SK-N-MC (cell line): ENCODE measurements around the gene NIPAL4.

Source experiments
- DNase-seq: peaks from one replicate; pipeline ENCODE4 v3.0.0-alpha.2; 2011; ENCODE audit warnings: low read depth, low spot score
- H3K27ac ChIP-seq: fragments of 200-600 bp; sonication (generic); 2 replicates; pipeline ENCODE4 v1.5.1; 2016; ENCODE audit warnings: mixed run types
- H3K36me3 ChIP-seq: fragments of 200-600 bp; sonication (generic); 2 replicates; pipeline ENCODE4 v1.6.1; 2017; ENCODE audit warnings: antibody characterized with exemption, low read length, mixed read lengths; ENCODE audit not compliant: insufficient read depth
- H3K4me3 ChIP-seq: fragments of 200-600 bp; sonication (generic); 2 replicates; pipeline ENCODE4 v1.5.1; 2016
- H3K9ac ChIP-seq: fragments of 200-600 bp; sonication (generic); 2 replicates; pipeline ENCODE4 v1.8.0; 2017; ENCODE audit warnings: mixed run types, mixed read lengths; ENCODE audit not compliant: insufficient read length
- H3K9me3 ChIP-seq: fragments of 200-600 bp; sonication (generic); 2 replicates; pipeline ENCODE4 v1.6.1; 2017; ENCODE audit warnings: low read depth, mild to moderate bottlenecking, antibody characterized with exemption, low read length, moderate library complexity, mixed read lengths
- EZH2 ChIP-seq: fragments of 200-600 bp; sonication (generic); IDR thresholded peaks from one replicate; pipeline ENCODE4 v1.6.1; 2017; ENCODE audit warnings: antibody characterized with exemption
- FOXP2 ChIP-seq: optimal IDR thresholded peaks from 2 replicates; pipeline ENCODE3; 2011; ENCODE audit warnings: mild to moderate bottlenecking, moderate library complexity; ENCODE audit not compliant: insufficient read depth; ENCODE audit errors: extremely low read length, control extremely low read depth
- POLR2AphosphoS5 ChIP-seq: IDR thresholded peaks from 2 replicates; pipeline ENCODE4 v1.6.1; 2012; ENCODE audit warnings: mild to moderate bottlenecking, low read depth, low read length, borderline replicate concordance

The NIPAL4 gene

DNA sequence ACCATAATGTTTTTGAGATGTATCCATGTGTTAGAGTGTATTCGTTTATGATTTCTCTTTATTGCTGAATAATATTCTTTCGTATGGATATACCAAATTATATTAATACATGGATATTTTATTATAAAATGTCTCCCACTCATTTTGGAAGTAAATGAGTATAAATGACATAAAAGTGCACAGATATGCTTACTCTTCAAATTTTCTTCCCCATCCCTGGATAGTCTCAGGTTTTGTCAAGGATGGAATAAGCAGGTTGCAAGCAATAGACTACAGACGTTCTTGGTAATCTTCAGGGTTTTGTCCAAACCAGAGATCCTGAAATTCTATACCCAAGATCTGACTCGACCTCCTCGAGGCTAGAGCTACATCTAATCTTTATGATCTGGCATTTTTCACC lies 50.7 kb downstream of the NIPAL4 start:
- no peaks in the 10 kb centered on the region for H3K9me3 ChIP-seq
- no peak overlapping the region for H3K27ac ChIP-seq
- DNase-seq, result no peak
- no peaks in the 10 kb centered on the region for H3K36me3 ChIP-seq
- no peak overlapping the region for H3K9ac ChIP-seq
- no peak overlapping the region for H3K4me3 ChIP-seq
- TF ChIP-seq POLR2AphosphoS5, result no peak
- no peak for TF ChIP-seq EZH2
- no peak for TF ChIP-seq FOXP2

DNA sequence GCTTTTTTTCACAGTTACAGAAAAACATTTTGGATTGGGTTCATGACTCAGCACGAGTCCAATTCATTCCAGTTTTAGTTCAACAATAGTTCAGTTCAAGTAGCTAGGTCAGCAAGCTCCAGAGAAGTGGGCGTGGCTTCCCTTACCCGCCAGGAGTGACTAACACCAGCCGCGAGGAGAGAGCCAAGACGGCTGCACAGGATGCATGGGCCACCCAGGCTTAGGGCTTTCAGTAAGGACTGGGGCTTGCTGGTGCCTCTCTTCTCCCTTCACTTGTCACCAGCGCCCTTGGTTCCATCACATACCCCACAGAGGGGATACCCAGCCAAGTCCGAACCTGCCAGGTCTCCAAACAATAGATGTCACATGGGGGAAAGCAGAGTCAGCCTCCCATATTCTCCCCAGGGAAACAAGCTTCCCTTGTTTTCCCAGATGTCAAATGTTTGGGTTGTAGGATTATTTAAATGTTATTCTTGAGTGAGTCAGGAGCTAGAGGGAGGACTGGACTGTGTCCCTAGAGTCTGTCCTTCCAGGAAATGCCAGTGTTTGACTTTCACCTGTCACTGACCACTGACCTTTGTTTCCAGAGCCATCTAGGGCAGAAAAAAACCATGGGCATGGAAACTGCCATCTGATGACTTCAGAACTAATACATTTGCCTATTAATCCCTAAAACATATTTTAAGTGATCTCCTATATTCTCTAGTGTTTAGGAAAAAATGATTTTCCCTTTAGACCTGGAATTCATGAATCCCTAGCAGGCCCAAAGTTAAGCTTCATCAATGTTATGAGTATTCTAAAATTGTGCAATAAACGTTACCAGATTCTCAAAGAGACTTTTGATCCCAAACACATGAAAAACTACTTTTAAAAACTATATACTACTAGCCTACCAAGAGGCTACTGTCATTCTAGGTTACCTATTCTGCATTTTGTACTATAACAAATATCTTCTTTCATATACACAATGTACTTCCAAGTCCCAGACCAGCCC lies 51.9 kb downstream of the NIPAL4 start:
- H3K27ac ChIP-seq, result peak overlapping the region; percentile 60
- no peak overlapping the region for H3K9ac ChIP-seq
- H3K4me3 ChIP-seq, result peak overlapping the region; percentile 6; the same call in 1 of the 2 replicates
- H3K36me3 ChIP-seq, result no peaks in the 10 kb centered on the region
- TF ChIP-seq POLR2AphosphoS5, result no peak
- peak; percentile 12 for DNase-seq
- no peaks in the 10 kb centered on the region for H3K9me3 ChIP-seq

DNA sequence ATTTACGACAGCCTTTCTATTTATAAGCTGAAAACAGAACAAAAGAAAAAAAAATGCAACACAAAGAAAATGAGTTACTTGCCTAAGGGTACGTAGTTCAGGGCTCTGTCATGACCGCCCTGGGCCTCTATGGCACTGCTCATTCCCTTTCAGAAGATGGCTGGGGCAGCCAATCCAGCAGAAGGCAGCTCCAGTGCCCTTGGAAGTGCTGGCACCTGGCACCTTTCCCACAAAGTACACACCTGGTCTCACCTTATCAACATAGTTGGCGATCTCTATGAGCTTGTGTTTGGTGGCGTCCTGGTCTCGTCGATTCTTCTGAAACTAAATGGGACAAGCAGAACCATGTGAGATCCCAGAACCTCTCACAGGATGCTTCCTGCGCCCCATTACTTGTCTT lies 53.2 kb downstream of the NIPAL4 start:
- no peak overlapping the region for H3K27ac ChIP-seq
- no peak for DNase-seq
- no peak overlapping the region for H3K9ac ChIP-seq
- no peaks in the 10 kb centered on the region for H3K36me3 ChIP-seq
- TF ChIP-seq POLR2AphosphoS5 (no peak), FOXP2 (no peak), EZH2 (no peak)
- no peak overlapping the region for H3K4me3 ChIP-seq
- H3K9me3 ChIP-seq, result no peaks in the 10 kb centered on the region

- DNase-seq, result no peak
- no peaks in the 10 kb centered on the region for H3K36me3 ChIP-seq
- no peak overlapping the region for H3K27ac ChIP-seq
- no peaks in the 10 kb centered on the region for H3K9me3 ChIP-seq
- TF ChIP-seq POLR2AphosphoS5, result no peak
- TF ChIP-seq EZH2, result no peak
- TF ChIP-seq FOXP2, result no peak
- no peak overlapping the region for H3K4me3 ChIP-seq
- no peak overlapping the region for H3K9ac ChIP-seq
These were observed 55.0 kb downstream of the NIPAL4 start for GRCh38 chr5:157514974-157515373.

- Histone ChIP-seq H3K36me3 (no peaks in the 10 kb centered on the region), H3K27ac (no peak overlapping the region), H3K9me3 (no peaks in the 10 kb centered on the region), H3K9ac (no peak overlapping the region), H3K4me3 (no peak overlapping the region)
- TF ChIP-seq EZH2 (no peak), POLR2AphosphoS5 (no peak)
- DNase-seq, result no peak
These were observed 56.0 kb downstream of the NIPAL4 start for GRCh38 chr5:157516006-157516405.

GRCh38 chr5:157516626-157517325 lies 56.8 kb downstream of the NIPAL4 start:
- H3K4me3 ChIP-seq, result no peak overlapping the region
- no peaks in the 10 kb centered on the region for H3K9me3 ChIP-seq
- no peak overlapping the region for H3K9ac ChIP-seq
- TF ChIP-seq POLR2AphosphoS5 (no peak), EZH2 (no peak), FOXP2 (no peak)
- no peak for DNase-seq
- no peaks in the 10 kb centered on the region for H3K36me3 ChIP-seq
- H3K27ac ChIP-seq, result no peak overlapping the region

DNA sequence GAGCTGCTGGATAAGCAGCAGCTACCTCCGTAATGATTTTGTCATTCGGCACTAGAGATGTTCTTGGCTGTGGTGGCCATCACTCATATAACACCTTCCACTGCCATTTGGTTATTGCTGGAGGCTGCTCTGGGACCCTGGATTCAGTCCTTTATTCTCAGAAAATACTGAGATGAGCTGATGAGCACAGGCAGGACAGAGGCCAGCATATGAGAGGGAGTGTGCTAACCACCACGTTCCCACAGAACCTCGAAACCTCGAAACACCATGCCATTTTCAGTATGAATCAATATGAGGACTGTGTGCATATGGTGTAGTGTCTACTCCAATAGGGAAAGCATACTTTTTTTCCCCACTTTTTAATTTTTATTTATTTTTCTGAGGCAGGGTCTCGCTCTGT lies 59.0 kb downstream of the NIPAL4 start:
- TF ChIP-seq POLR2AphosphoS5 (no peak), FOXP2 (no peak), EZH2 (no peak)
- H3K9me3 ChIP-seq, result no peaks in the 10 kb centered on the region
- H3K36me3 ChIP-seq, result no peaks in the 10 kb centered on the region
- H3K4me3 ChIP-seq, result no peak overlapping the region
- no peak overlapping the region for H3K9ac ChIP-seq
- no peak overlapping the region for H3K27ac ChIP-seq
- no peak for DNase-seq

DNA sequence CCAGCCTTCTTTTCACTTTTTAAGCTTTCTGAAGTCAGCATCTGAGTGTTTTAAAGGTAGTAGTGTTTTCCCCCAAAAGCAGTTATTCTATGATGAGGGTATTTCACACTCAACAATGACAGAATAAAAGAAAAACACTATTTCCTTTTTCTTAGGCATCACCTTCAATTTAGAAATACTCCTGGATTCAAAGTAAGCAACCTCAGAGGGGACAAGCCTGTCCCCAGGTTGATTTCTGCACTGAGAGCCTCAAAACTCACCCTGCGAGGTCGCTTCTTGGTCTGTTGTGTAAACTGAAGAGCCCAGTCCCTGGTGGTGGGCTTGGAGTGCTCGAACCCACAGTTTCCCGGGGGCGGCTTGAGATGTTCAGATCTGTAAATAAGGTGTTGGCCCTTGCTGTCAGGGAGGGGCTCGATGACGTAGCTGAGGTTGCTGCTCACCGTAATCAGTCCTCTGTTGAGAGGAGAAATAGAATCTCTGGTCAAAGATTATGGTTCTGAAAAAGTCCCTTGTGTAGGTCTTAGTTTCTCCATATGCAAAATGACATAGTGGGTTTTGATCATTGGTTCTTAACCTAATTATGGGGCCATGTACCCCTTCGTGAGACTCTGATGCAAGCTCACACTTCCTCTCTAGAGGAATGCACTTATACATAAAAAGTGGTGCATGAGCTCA lies 59.7 kb downstream of the NIPAL4 start:
- Histone ChIP-seq H3K27ac (no peak overlapping the region), H3K9ac (no peak overlapping the region), H3K9me3 (no peaks in the 10 kb centered on the region), H3K36me3 (no peaks in the 10 kb centered on the region), H3K4me3 (no peak overlapping the region)
- no peak for DNase-seq
- TF ChIP-seq FOXP2, result no peak
- no peak for TF ChIP-seq EZH2
- TF ChIP-seq POLR2AphosphoS5, result no peak
